ENCODE measurements around the gene SH3GLB1. TPM values are rescaled to one million over a fixed set of nuclear protein-coding genes. Genes with fewer than 3 reads are reported as not detected.

The SH3GLB1 gene
- total and polyA plus RNA-seq, 4 donors, result 14.1 to 25.2 (median 18.3) TPM

- WGBS, result 79% methylated on average over 3 of the region's 3 CpGs
- no peak for DNase-seq (ENCODE audit: low spot score)
- H3K27me3 ChIP-seq (ENCODE audit: control insufficient read depth in 4 of 4, insufficient read depth in 4 of 4, low read length in 3 of 4), result no peaks in the 10 kb centered on the region
- peaks cover 0 to 1% (median 0%) of the 10 kb centered on the region in 4 donors for H3K9me3 ChIP-seq (ENCODE audit: control insufficient read depth in 4 of 4, low read length in 3 of 4)
- no peak overlapping the region for H3K9ac ChIP-seq (ENCODE audit: low read depth in 1 of 2, low read length in 2 of 2)
- H3K36me3 ChIP-seq (ENCODE audit: control insufficient read depth in 4 of 4, insufficient read depth in 3 of 4, low read depth in 1 of 4, low read length in 3 of 4), result no peaks in the 10 kb centered on the region
- no peak overlapping the region for H3K4me3 ChIP-seq (ENCODE audit: low read depth in 1 of 3, low read length in 3 of 3)
- TF ChIP-seq, protein P1, sequence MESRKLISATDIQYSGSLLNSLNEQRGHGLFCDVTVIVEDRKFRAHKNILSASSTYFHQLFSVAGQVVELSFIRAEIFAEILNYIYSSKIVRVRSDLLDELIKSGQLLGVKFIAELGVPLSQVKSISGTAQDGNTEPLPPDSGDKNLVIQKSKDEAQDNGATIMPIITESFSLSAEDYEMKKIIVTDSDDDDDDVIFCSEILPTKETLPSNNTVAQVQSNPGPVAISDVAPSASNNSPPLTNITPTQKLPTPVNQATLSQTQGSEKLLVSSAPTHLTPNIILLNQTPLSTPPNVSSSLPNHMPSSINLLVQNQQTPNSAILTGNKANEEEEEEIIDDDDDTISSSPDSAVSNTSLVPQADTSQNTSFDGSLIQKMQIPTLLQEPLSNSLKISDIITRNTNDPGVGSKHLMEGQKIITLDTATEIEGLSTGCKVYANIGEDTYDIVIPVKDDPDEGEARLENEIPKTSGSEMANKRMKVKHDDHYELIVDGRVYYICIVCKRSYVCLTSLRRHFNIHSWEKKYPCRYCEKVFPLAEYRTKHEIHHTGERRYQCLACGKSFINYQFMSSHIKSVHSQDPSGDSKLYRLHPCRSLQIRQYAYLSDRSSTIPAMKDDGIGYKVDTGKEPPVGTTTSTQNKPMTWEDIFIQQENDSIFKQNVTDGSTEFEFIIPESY (IDR thresholded peaks at IDR 0.05), result no peak
- no peak for TF ChIP-seq RXRA (IDR thresholded peaks at IDR 0.05)
- TF ChIP-seq GABPA (IDR thresholded peaks at IDR 0.05 in 1 of 2, conservative IDR thresholded peaks at IDR 0.05 in 1 of 2), result no peak
- TF ChIP-seq JUND (IDR thresholded peaks at IDR 0.05), result no peak
- no peaks in the 10 kb centered on the region for H3K4me1 ChIP-seq (ENCODE audit: control insufficient read depth in 4 of 4, insufficient read depth in 4 of 4, low read length in 3 of 4)
- no peak overlapping the region for H3K27ac ChIP-seq (ENCODE audit: low read depth in 1 of 2, low read length in 2 of 2)
Measured at GRCh38 chr1:86758570-86758969, 54.2 kb downstream of the SH3GLB1 start.

DNA sequence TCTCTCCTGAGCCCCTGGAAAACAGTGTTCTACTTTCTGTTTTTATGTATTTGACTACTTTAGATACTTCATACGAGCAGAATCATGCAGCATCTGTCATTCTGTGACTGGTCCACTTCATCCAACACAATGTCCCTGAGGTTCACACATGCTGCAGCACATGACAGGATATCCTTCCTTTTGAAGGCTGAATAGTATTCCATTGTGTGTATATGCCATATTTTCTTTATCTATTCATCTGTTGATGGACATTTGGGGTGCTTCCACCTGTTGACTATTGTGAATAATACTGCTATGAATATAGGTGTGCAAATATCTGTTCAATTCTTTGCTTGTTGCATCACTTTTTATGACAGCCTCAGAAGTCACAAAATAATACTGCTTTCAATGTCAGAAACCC is 55.8 kb downstream of the SH3GLB1 start:
- Histone ChIP-seq H3K4me3 (ENCODE audit: low read depth in 1 of 3, low read length in 3 of 3) (no peak overlapping the region), H3K9ac (ENCODE audit: low read depth in 1 of 2, low read length in 2 of 2) (no peak overlapping the region), H3K36me3 (ENCODE audit: control insufficient read depth in 4 of 4, insufficient read depth in 3 of 4, low read depth in 1 of 4, low read length in 3 of 4) (no peaks in the 10 kb centered on the region), H3K27me3 (ENCODE audit: control insufficient read depth in 4 of 4, insufficient read depth in 4 of 4, low read length in 3 of 4) (no peaks in the 10 kb centered on the region), H3K9me3 (ENCODE audit: control insufficient read depth in 4 of 4, low read length in 3 of 4) (peaks cover 0 to 1% (median 0%) of the 10 kb centered on the region in 4 donors), H3K4me1 (ENCODE audit: control insufficient read depth in 4 of 4, insufficient read depth in 4 of 4, low read length in 3 of 4) (no peaks in the 10 kb centered on the region), H3K27ac (ENCODE audit: low read depth in 1 of 2, low read length in 2 of 2) (no peak overlapping the region)
- WGBS, result 89% methylated on average over 1 of the region's 1 CpG
- DNase-seq (ENCODE audit: low spot score), result no peak
- TF ChIP-seq NR2F2 (IDR thresholded peaks at IDR 0.05) (no peak), TAF1 (conservative IDR thresholded peaks at IDR 0.05) (no peak), FOXA2 (IDR thresholded peaks at IDR 0.05) (no peak), RXRA (IDR thresholded peaks at IDR 0.05) (no peak), ATF3 (IDR thresholded peaks at IDR 0.05) (no peak), HNF4G (IDR thresholded peaks at IDR 0.05) (no peak), RAD21 (IDR thresholded peaks at IDR 0.05) (no peak), HNF4A (conservative IDR thresholded peaks at IDR 0.05) (no peak), MAX (IDR thresholded peaks at IDR 0.05) (no peak), FOXA1 (IDR thresholded peaks at IDR 0.05) (no peak), JUND (IDR thresholded peaks at IDR 0.05) (no peak), GABPA (IDR thresholded peaks at IDR 0.05 in 1 of 2, conservative IDR thresholded peaks at IDR 0.05 in 1 of 2) (no peak), SP1 (IDR thresholded peaks at IDR 0.05) (no peak), YY1 (IDR thresholded peaks at IDR 0.05) (no peak), EGR1 (IDR thresholded peaks at IDR 0.05; ENCODE audit: low read depth in 2 of 2) (no peak)
- TF ChIP-seq, protein P2, sequence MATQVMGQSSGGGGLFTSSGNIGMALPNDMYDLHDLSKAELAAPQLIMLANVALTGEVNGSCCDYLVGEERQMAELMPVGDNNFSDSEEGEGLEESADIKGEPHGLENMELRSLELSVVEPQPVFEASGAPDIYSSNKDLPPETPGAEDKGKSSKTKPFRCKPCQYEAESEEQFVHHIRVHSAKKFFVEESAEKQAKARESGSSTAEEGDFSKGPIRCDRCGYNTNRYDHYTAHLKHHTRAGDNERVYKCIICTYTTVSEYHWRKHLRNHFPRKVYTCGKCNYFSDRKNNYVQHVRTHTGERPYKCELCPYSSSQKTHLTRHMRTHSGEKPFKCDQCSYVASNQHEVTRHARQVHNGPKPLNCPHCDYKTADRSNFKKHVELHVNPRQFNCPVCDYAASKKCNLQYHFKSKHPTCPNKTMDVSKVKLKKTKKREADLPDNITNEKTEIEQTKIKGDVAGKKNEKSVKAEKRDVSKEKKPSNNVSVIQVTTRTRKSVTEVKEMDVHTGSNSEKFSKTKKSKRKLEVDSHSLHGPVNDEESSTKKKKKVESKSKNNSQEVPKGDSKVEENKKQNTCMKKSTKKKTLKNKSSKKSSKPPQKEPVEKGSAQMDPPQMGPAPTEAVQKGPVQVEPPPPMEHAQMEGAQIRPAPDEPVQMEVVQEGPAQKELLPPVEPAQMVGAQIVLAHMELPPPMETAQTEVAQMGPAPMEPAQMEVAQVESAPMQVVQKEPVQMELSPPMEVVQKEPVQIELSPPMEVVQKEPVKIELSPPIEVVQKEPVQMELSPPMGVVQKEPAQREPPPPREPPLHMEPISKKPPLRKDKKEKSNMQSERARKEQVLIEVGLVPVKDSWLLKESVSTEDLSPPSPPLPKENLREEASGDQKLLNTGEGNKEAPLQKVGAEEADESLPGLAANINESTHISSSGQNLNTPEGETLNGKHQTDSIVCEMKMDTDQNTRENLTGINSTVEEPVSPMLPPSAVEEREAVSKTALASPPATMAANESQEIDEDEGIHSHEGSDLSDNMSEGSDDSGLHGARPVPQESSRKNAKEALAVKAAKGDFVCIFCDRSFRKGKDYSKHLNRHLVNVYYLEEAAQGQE (IDR thresholded peaks at IDR 0.05), result no peak
- TF ChIP-seq, protein P3, sequence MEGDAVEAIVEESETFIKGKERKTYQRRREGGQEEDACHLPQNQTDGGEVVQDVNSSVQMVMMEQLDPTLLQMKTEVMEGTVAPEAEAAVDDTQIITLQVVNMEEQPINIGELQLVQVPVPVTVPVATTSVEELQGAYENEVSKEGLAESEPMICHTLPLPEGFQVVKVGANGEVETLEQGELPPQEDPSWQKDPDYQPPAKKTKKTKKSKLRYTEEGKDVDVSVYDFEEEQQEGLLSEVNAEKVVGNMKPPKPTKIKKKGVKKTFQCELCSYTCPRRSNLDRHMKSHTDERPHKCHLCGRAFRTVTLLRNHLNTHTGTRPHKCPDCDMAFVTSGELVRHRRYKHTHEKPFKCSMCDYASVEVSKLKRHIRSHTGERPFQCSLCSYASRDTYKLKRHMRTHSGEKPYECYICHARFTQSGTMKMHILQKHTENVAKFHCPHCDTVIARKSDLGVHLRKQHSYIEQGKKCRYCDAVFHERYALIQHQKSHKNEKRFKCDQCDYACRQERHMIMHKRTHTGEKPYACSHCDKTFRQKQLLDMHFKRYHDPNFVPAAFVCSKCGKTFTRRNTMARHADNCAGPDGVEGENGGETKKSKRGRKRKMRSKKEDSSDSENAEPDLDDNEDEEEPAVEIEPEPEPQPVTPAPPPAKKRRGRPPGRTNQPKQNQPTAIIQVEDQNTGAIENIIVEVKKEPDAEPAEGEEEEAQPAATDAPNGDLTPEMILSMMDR (IDR thresholded peaks at IDR 0.05; ENCODE audit: low read depth, low read length, missing input control), result no peak
- TF ChIP-seq, protein P1 (IDR thresholded peaks at IDR 0.05), result no peak
